GM23338 (cell line): ENCODE results near the gene FAN1.

Source experiments
- CREB1 ChIP-seq: fragments of 250-450 bp; sonication (Bioruptor Pico); IDR thresholded peaks from 2 replicates; pipeline ENCODE4 v1.5.0; 2020; ENCODE audit warnings: low read depth, mild to moderate bottlenecking, moderate library complexity
- CTCF ChIP-seq, 2 experiments: fragments of 200-600 bp in 1 of 2; sonication (generic) in 1 of 2; conservative IDR thresholded peaks; 2 replicates each; pipeline versions ENCODE4 v1.5.1 to v1.6.1; 2016 to 2017; ENCODE audit warnings: antibody characterized with exemption in 2 of 2, low read depth in 2 of 2, mild to moderate bottlenecking in 2 of 2, moderate library complexity in 1 of 2
- ETS1 ChIP-seq: IDR thresholded peaks from 2 replicates; pipeline ENCODE4 v1.6.1; 2016; ENCODE audit warnings: antibody characterized with exemption
- EZH2 ChIP-seq: fragments of 200-600 bp; sonication (generic); IDR thresholded peaks from one replicate; pipeline ENCODE4 v1.8.0; 2017; ENCODE audit warnings: antibody characterized with exemption, mild to moderate bottlenecking, low read depth; ENCODE audit not compliant: unreplicated experiment
- EZH2phosphoT487 ChIP-seq: fragments of 200-600 bp; sonication (generic); IDR thresholded peaks from one replicate; pipeline ENCODE4 v1.8.1; 2018; ENCODE audit warnings: antibody characterized with exemption; ENCODE audit not compliant: unreplicated experiment
- JUNB ChIP-seq: IDR thresholded peaks from one replicate; pipeline ENCODE4 v1.6.1; 2016; ENCODE audit warnings: antibody characterized with exemption; ENCODE audit not compliant: unreplicated experiment
- NANOG ChIP-seq: IDR thresholded peaks from 2 replicates; pipeline ENCODE4 v1.6.1; 2016; ENCODE audit warnings: antibody characterized with exemption, borderline replicate concordance
- POLR2AphosphoS5 ChIP-seq: IDR thresholded peaks from 2 replicates; pipeline ENCODE4 v1.6.1; 2016; ENCODE audit warnings: antibody characterized with exemption, low read depth
- REST ChIP-seq: IDR thresholded peaks from one replicate; pipeline ENCODE4 v1.6.1; 2018; ENCODE audit warnings: antibody characterized with exemption; ENCODE audit not compliant: unreplicated experiment
- STAT1 ChIP-seq: IDR thresholded peaks from one replicate; pipeline ENCODE4 v1.6.1; 2016; ENCODE audit warnings: antibody characterized with exemption; ENCODE audit not compliant: unreplicated experiment
- ZNF462 ChIP-seq: fragments of 250-450 bp; sonication (Bioruptor Pico); IDR thresholded peaks from 2 replicates; pipeline ENCODE4 v1.5.0; 2020; ENCODE audit warnings: mild to moderate bottlenecking, moderate library complexity

GRCh38 chr15:30896211-30896606 lies 7.5 kb upstream of the FAN1 start:
- TF ChIP-seq EZH2 = no peak
- TF ChIP-seq EZH2phosphoT487 = no peak
- TF ChIP-seq POLR2AphosphoS5 = no peak
- TF ChIP-seq CTCF (conservative IDR thresholded peaks at IDR 0.05; ENCODE audit: low read depth in 2 of 2) = no peak
- TF ChIP-seq ZNF462 (CRISPR knock-in tag) = no peak
- TF ChIP-seq CREB1 (CRISPR knock-in tag) = no peak
- TF ChIP-seq REST = no peak
- no peak for TF ChIP-seq JUNB
- TF ChIP-seq ETS1 = no peak
- no peak for TF ChIP-seq STAT1
- TF ChIP-seq NANOG = no peak
